ENCODE measurements around the gene MLH1. TPM values are rescaled to one million over a fixed set of nuclear protein-coding genes. Genes with fewer than 3 reads are reported as not detected.
A peak's percentile ranks its signal among the peaks of the same experiment; 100 is the strongest.

MLH1 gene
- total and polyA plus RNA-seq, 10 of the 15 experiments (the other 5 are each of a cell fraction or from before 2014, with no cell fraction given): 58.6 to 109 (median 81.4) TPM

DNA sequence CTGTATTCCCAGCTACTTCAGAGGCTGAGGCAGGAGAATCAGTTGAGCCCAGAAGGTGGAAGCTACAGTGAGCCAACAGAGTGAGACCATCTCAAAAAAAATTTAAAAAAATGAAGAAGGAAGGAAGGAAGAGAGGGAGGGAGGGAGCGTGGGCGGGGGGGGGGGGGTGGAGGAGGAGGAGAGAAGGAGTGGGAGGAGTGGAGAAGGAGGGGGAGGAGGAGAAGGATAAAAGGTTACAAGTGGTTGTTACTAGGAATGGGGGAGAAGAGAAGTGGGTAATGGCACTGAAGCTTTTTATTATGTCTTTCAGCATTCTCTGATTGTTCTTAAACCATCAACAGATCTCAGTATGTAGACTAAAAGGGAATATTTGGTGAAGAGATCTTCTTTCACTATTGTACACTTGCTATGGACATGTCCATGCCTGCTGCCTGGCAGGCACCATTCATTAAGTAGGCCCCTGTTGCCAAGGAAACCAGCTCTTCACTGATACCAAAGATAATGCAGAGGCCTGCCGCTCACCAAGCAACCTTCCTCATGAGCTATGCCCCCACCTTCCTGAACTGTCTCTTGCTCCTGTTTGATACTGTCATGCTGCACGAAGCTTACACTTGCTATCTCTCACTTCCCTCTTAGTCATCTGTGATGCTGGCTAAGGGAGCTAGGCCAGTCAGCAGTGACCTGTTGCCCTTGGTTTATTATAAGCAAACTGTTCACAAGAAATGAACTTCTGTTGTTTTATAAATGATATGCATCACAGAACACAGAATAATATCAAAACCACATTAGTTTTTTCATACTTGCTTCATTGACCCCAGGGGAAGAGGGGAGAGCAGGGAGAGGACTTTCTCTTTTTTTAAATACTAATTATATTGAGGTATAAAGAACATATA lies 23.5 kb upstream of the MLH1 start (continued):
- TF ChIP-seq CBX3 (IDR thresholded peaks at IDR 0.05; ENCODE audit: borderline replicate concordance, low read depth) (no peak), YBX1 (IDR thresholded peaks at IDR 0.05) (no peak), TCF12 (IDR thresholded peaks at IDR 0.05; ENCODE audit: low read depth, low read length) (0 out of 2 replicates have a peak, but pooled peaks have one; percentile 9), CEBPB (IDR thresholded peaks at IDR 0.05; ENCODE audit: borderline replicate concordance in 1 of 2, low read depth in 2 of 2, low read length in 2 of 2) (no peak), ESRRA (IDR thresholded peaks at IDR 0.05; ENCODE audit: low read length) (0 out of 2 replicates have a peak, but pooled peaks have one; percentile 40), SREBF1 (IDR thresholded peaks at IDR 0.05; ENCODE audit: low read length) (no peak), IRF4 (IDR thresholded peaks at IDR 0.05; ENCODE audit: low read depth, low read length) (peak; percentile 67), DPF2 (IDR thresholded peaks at IDR 0.05) (no peak), RFX5 (IDR thresholded peaks at IDR 0.05; ENCODE audit: low read depth, low read length) (no peak), ZNF622 (IDR thresholded peaks at IDR 0.05) (no peak), MXI1 (IDR thresholded peaks at IDR 0.05; ENCODE audit: low read depth, low read length) (no peak), NFYB (IDR thresholded peaks at IDR 0.05; ENCODE audit: insufficient read depth, low read depth, low read length) (no peak), NR2C1 (IDR thresholded peaks at IDR 0.05) (no peak), FOXK2 (IDR thresholded peaks at IDR 0.05) (no peak), POLR2AphosphoS5 (IDR thresholded peaks at IDR 0.05; ENCODE audit: low read length) (no peak), ASH2L (IDR thresholded peaks at IDR 0.05; ENCODE audit: borderline replicate concordance, low read depth) (no peak), FOS (IDR thresholded peaks at IDR 0.05; ENCODE audit: borderline replicate concordance, extremely low read depth, insufficient read length) (no peak), NRF1 (conservative IDR thresholded peaks at IDR 0.05; ENCODE audit: low read depth, low read length) (no peak), HCFC1 (IDR thresholded peaks at IDR 0.05; ENCODE audit: low read length) (no peak), MYB (IDR thresholded peaks at IDR 0.05; ENCODE audit: borderline replicate concordance, low read depth, low read length) (no peak), CBFB (IDR thresholded peaks at IDR 0.05; ENCODE audit: low read depth) (no peak)
- TF ChIP-seq, protein P1, sequence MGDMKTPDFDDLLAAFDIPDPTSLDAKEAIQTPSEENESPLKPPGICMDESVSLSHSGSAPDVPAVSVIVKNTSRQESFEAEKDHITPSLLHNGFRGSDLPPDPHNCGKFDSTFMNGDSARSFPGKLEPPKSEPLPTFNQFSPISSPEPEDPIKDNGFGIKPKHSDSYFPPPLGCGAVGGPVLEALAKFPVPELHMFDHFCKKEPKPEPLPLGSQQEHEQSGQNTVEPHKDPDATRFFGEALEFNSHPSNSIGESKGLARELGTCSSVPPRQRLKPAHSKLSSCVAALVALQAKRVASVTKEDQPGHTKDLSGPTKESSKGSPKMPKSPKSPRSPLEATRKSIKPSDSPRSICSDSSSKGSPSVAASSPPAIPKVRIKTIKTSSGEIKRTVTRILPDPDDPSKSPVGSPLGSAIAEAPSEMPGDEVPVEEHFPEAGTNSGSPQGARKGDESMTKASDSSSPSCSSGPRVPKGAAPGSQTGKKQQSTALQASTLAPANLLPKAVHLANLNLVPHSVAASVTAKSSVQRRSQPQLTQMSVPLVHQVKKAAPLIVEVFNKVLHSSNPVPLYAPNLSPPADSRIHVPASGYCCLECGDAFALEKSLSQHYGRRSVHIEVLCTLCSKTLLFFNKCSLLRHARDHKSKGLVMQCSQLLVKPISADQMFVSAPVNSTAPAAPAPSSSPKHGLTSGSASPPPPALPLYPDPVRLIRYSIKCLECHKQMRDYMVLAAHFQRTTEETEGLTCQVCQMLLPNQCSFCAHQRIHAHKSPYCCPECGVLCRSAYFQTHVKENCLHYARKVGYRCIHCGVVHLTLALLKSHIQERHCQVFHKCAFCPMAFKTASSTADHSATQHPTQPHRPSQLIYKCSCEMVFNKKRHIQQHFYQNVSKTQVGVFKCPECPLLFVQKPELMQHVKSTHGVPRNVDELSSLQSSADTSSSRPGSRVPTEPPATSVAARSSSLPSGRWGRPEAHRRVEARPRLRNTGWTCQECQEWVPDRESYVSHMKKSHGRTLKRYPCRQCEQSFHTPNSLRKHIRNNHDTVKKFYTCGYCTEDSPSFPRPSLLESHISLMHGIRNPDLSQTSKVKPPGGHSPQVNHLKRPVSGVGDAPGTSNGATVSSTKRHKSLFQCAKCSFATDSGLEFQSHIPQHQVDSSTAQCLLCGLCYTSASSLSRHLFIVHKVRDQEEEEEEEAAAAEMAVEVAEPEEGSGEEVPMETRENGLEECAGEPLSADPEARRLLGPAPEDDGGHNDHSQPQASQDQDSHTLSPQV (IDR thresholded peaks at IDR 0.05): no peak
- TF ChIP-seq, protein P2, sequence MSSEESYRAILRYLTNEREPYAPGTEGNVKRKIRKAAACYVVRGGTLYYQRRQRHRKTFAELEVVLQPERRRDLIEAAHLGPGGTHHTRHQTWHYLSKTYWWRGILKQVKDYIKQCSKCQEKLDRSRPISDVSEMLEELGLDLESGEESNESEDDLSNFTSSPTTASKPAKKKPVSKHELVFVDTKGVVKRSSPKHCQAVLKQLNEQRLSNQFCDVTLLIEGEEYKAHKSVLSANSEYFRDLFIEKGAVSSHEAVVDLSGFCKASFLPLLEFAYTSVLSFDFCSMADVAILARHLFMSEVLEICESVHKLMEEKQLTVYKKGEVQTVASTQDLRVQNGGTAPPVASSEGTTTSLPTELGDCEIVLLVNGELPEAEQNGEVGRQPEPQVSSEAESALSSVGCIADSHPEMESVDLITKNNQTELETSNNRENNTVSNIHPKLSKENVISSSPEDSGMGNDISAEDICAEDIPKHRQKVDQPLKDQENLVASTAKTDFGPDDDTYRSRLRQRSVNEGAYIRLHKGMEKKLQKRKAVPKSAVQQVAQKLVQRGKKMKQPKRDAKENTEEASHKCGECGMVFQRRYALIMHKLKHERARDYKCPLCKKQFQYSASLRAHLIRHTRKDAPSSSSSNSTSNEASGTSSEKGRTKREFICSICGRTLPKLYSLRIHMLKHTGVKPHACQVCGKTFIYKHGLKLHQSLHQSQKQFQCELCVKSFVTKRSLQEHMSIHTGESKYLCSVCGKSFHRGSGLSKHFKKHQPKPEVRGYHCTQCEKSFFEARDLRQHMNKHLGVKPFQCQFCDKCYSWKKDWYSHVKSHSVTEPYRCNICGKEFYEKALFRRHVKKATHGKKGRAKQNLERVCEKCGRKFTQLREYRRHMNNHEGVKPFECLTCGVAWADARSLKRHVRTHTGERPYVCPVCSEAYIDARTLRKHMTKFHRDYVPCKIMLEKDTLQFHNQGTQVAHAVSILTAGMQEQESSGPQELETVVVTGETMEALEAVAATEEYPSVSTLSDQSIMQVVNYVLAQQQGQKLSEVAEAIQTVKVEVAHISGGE (CRISPR knock-in tag; IDR thresholded peaks at IDR 0.05): no peak
- TF ChIP-seq, protein P3, sequence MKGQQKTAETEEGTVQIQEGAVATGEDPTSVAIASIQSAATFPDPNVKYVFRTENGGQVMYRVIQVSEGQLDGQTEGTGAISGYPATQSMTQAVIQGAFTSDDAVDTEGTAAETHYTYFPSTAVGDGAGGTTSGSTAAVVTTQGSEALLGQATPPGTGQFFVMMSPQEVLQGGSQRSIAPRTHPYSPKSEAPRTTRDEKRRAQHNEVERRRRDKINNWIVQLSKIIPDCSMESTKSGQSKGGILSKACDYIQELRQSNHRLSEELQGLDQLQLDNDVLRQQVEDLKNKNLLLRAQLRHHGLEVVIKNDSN (IDR thresholded peaks at IDR 0.05; ENCODE audit: borderline replicate concordance, extremely low read length, insufficient read depth, low read depth, low read length): no peak

All from GM12878 (cell line).